Cardiac fibroblast (primary cell): ENCODE measurements around the gene UBE2M.

Experiments
- DNase-seq, 2 donors: peaks; one replicate each; pipeline versions ENCODE4 v3.0.0 to v3.0.0-alpha.2; 2010; ENCODE audit warnings: low read depth in 2 of 2
- H3K4me3 ChIP-seq, 2 donors: replicated peaks in 1 of 2; 1 replicate in 1 of 2; 2 replicates in 1 of 2; pipeline ENCODE4 v1.5.1; 2011; ENCODE audit warnings: low read depth in 2 of 2, low read length in 2 of 2, mild to moderate bottlenecking in 2 of 2, moderate library complexity in 1 of 2
- TF ChIP-seq, protein P1 (sequence below): IDR thresholded peaks from one replicate; pipeline ENCODE4 v1.5.1; 2011; ENCODE audit warnings: low read depth, mild to moderate bottlenecking, low read length, inconsistent platforms

UBE2M gene

DNA sequence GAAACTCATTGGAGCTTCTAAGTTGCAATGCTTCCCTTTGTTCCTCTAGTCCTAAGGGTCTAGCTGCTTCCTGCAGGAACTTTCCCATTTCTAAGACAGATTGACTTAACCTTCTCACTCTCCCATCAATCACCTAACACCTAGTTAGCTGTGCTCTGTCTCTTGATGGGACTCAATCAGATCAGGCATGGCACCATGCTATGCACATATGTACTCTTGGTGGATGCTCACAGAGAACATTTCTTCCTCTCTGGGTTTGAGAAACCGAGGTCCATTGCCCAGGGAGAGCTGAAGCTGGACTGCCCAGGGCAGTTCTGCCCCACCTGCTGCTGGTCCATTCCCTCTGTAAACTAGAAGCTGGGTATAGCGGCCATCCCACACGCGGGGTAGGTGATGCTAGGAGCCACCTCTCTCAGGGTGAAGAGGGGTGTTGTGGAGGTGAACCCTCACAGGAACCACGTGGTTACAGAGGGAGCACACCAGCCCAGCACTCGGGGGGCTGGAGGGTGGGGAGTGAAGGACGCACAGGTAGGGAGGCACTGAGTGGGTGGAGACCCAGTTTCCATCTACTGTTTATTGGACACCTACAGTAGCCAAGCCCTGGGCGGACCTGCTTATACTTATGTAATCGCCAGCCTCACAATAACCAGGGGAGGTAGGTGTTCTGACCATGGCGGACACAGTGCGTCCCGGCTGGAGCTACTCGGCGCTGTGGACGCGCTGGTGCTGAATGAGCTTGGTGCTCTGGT, 3.1 kb upstream of the UBE2M start:
- H3K4me3 ChIP-seq, result no peak overlapping the region
- TF ChIP-seq, protein P1, sequence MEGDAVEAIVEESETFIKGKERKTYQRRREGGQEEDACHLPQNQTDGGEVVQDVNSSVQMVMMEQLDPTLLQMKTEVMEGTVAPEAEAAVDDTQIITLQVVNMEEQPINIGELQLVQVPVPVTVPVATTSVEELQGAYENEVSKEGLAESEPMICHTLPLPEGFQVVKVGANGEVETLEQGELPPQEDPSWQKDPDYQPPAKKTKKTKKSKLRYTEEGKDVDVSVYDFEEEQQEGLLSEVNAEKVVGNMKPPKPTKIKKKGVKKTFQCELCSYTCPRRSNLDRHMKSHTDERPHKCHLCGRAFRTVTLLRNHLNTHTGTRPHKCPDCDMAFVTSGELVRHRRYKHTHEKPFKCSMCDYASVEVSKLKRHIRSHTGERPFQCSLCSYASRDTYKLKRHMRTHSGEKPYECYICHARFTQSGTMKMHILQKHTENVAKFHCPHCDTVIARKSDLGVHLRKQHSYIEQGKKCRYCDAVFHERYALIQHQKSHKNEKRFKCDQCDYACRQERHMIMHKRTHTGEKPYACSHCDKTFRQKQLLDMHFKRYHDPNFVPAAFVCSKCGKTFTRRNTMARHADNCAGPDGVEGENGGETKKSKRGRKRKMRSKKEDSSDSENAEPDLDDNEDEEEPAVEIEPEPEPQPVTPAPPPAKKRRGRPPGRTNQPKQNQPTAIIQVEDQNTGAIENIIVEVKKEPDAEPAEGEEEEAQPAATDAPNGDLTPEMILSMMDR, result no peak
- no peak for DNase-seq

DNA sequence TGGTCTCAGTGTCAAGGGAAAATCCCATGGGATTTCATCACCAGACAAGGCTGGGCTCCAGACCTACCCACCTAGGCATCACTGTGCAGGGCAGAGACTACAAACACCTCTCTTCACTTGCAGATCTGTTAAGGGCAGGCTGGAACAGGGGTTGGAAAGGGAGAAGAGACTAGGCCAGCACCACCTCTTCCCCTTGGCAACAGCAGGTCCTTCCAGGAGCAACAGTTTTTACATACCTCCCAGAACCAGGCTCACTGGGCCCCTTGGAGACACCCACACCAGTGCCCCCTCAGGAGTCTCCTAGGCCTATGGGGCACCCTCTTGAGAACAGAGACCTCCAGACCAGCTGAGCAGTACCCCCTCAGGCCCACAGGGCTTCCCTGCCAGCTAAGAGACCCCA, 2.5 kb upstream of the UBE2M start:
- no peak overlapping the region for H3K4me3 ChIP-seq
- no peak for DNase-seq
- TF ChIP-seq, protein P1, result no peak

DNA sequence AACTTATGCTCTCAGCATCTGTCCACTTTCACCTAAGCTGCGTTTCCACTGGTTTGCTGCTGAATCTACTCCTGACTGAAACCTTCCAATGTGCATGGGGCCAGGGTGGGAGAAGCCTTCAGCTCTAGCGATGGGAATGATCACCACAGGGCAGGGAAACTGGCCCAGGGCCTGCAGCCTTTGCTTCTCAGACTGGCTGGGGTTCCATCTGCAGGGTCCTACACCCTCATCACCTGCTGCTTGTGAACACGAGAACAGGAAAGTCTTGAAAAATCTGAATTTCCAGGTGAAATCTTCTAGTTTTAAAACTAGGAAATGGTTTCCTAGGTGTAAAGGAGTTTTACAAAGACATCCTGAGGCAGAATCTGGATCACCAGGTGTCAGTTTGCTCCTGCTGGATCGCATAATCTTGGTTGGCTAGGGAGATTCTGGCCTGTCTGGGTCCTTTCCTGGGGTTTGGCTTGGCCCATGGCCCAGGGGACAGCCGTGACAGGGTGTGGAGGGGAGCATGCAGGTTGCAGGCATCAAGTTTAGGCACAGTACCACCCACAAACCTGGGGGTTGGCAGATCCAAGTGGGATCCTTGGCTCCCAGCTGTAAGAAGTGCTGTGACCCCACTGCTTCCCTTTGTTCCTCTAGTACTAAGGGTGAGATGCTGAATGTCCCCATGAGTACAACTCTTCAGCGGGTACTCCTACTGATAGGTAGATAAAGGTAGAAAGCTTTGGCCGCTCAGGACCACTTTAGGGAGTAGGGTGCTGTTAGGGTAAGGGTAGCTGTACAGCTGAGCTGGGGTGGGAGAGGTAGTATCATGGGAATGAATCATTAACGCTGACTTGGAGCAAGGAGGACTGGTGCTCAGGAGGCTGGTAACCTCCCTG, 1.8 kb upstream of the UBE2M start:
- DNase-seq, result no peak
- H3K4me3 ChIP-seq, result peak overlapping the region; percentile 70 to 75
- TF ChIP-seq, protein P1, result no peak

DNA sequence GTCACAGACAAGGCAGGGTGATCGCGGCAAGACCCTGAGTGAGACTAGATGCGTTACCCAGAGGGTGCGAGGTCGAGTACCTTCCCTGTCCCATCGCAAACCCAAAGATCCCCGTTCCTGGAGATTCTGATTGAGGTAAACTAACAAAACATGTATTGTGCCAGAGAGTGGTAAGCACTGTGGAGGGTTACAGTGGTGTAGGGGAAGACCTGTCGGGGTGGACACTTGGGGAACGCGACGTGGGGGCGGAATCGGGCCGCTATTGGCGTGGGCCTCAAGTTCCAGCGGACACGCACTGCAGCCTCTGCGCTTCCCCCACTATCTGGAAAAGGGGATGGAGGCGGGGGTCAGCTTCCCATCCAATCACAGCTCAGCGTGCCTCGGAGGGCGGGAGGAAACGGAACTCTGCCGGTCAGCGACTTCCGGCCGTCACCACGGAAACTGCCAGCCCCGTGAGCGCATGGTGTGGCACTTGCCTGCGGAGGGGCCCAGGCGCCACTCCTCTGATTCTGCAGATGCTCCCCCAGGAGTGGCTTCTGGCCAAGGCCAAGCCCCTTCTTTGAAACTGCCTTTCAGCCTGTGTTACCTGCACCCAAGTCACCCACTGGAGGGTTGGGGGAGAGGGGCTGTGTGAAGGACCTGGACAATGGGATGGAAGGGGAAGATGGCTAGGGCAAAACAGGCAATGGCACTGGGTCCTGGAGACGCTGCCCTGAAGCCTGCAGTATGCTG, 1.0 kb upstream of the UBE2M start:
- TF ChIP-seq, protein P1, result no peak
- DNase-seq, result peak; percentile 93 to 95

DNA sequence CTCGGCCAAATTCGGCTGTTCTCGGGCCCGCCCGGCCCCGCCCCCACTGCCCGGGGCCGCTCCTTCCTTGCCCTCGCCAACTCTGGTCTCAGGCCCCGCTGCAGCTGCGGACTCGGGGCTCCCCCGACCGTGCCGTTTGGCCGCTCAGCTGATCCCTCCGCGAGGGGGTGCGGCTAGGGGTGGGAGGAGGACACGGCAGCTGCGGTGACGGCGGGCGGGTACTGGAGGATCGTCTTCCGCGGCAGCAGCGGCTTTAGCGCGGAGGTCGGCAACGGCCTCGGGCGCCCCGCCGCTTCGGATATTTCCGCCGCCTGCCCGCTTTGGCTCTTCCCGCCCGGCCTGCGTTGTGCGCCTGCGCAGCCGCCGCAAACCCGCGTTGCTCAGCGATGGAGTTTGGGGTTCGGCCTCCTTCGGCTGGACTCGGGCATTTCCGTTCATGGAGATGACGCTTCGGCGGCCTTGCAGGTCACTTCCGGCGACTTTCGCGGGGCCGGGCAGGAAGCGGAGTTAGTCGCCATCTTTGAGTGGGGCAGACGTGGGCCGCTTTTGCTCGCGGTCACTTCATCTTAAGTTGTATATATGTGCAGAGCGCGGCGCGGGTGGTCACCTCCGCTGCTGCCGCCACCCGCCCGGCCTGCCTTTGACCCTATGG, 338 bp upstream of the UBE2M start:
- peak overlapping the region; percentile 70 to 91 for H3K4me3 ChIP-seq
- DNase-seq, result peak; percentile 99
- TF ChIP-seq, protein P1, result no peak

More for the DNA sequence above, 1.0 kb upstream of the UBE2M start:
- H3K4me3 ChIP-seq, result peak overlapping the region; percentile 70 to 75

DNA sequence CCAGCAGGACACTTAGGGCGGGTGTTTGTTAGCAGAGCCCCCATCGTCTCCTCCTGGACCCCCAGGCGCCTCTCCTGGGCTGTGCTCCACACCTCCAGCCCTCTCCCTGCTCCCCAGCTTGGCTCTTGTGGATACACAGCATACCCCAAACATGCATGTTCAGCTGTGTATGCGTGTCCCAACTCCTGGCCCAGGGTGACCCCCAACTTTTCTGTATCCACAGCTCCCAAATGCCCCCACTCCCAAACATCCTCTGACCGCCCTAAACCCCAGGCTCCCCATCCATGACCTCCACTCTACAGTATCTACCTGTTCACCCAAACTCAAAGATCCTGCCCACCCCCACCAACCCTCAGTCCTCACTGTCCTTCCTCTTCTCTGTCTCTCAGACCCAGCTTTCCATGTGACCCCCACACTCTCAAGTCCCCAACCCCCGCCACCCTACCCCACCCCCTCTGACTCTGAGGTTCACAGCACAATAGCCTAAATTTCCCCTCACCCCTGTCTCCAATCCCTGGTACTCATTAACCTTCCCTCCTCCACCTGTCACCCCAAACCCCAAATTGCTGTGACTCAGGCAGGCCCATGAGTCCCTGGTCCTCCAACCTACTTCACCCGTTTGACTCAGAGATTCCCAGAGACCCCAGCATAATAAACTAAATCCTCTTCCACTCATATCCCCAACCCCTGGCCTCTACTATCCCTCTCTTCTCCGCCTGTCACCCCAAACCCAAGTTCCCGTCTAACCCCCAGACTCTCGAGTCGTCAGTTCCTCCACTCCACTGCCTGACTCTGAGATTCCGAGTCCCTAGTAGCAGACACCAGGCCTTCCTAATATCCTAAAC, 968 bp downstream of the UBE2M start:
- TF ChIP-seq, protein P1, result no peak
- no peak for DNase-seq
- H3K4me3 ChIP-seq, result peak overlapping the region; percentile 91 to 94
